ENCODE data around the gene SPATA46. TPM values are rescaled to one million over a fixed set of nuclear protein-coding genes. Genes with fewer than 3 reads are reported as not detected.

The SPATA46 gene
- total and polyA plus RNA-seq, 9 of the 15 experiments (the other 6 are each of a cell fraction or from before 2014, with no cell fraction given), result 0.04 to 0.11 TPM; not detected in 7

DNA sequence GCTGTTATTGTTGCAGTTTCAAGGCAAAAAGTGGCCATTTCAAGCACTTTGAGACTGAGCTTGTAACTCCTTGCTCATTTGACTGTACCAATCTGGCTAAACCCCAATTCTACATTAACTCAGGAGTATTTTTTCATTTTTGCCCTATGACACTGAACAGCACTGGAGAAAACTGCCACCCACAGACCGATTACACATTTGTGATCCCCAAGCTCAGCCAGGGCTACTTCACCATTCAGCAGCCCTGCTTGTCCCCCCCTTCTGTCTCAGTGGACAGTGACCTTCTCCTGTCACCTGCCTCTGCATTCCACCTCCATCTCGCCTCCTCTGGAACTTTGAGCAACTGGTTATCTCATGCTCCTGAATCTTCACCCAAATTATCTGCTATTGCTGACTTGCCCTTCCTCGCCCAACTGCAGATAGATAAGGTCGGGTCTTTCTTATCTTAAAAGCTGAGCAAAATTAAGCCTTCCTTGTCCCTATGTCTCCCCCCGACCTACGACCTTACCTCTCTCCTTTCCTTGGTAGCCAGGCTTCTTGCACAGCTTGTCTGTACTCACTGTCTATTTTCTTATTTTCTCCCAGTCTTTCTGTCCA lies 25.3 kb downstream of the SPATA46 start (continued):
- TF ChIP-seq, protein P1, sequence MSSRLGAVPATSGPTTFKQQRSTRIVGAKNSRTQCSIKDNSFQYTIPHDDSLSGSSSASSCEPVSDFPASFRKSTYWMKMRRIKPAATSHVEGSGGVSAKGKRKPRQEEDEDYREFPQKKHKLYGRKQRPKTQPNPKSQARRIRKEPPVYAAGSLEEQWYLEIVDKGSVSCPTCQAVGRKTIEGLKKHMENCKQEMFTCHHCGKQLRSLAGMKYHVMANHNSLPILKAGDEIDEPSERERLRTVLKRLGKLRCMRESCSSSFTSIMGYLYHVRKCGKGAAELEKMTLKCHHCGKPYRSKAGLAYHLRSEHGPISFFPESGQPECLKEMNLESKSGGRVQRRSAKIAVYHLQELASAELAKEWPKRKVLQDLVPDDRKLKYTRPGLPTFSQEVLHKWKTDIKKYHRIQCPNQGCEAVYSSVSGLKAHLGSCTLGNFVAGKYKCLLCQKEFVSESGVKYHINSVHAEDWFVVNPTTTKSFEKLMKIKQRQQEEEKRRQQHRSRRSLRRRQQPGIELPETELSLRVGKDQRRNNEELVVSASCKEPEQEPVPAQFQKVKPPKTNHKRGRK (tag; IDR thresholded peaks at IDR 0.05), result no peak
- TF ChIP-seq FOXA1 (IDR thresholded peaks at IDR 0.05; ENCODE audit: borderline replicate concordance) (no peak), KDM1A (IDR thresholded peaks at IDR 0.05) (peak; percentile 31 to 32; a peak in 2 of 4 replicates), ZEB2 (IDR thresholded peaks at IDR 0.05) (peak; percentile 39; the same call in 1 of the 2 replicates), DPF2 (IDR thresholded peaks at IDR 0.05) (peak; percentile 80; the same call in 1 of the 2 replicates), OTX1 (CRISPR knock-in tag; IDR thresholded peaks at IDR 0.05) (no peak), ZNF778 (CRISPR knock-in tag; IDR thresholded peaks at IDR 0.05) (no peak), NCOR1 (IDR thresholded peaks at IDR 0.05) (peak; percentile 72)

DNA sequence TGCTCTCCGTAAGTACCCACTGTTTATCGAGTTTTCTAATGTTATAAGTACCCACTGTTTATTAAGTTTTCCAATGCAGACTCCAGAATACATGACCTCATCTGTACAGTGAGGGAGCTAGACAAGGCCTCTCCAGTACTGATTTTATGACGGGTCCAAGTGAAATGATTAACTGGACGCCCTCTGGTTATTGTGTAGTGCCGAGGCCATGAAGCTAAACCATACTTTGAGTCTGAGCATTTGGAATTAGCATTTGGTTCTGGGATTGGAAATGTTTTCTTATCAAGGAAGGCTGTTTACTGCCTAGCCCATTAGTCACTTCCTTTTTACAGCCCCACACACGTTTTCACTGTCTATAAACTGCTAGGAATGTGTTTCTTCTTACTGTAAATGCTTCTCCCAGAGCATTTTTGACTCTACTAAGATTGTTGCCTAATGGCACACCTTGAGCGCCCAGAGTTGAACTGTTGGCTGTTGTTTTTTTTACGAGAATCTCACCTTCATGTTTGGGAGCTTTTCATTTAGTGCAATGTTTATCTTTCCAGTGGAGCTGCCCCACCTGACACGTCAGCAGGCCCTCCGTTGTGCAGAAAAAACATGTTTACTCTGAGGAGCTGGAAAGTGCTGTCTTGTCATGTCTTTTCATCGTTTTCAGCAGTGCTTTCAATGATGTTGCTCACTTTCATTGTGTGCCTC lies 26.9 kb downstream of the SPATA46 start:
- FAIRE-seq (peak; percentile 70), ATAC-seq (peak; percentile 39), DNase-seq (ENCODE audit: extremely low read depth in 1 of 4, low spot score in 3 of 4) (peak; percentile 39 to 55 (median 42))
- H3K9me1 ChIP-seq (ENCODE audit: control insufficient read depth, insufficient read depth, low read length), result no peaks in the 10 kb centered on the region
- H3K27me3 ChIP-seq (ENCODE audit: control insufficient read depth in 2 of 2, insufficient read depth in 2 of 2, low read length in 2 of 2), result no peaks in the 10 kb centered on the region
- CTCF ChIA-PET (ENCODE audit: low intra/inter-chr PET ratio), result interaction anchor here (0.6 kb wide), 1 partner anchor 295 kb away, joined by 4 read pairs; no protein-coding TSS in a partner anchor
- H3K36me3 ChIP-seq (ENCODE audit: control insufficient read depth, insufficient read depth, low read length), result no peaks in the 10 kb centered on the region
- BruUV-seq (replicated peaks), result no TSS peak
- H3K9me3 ChIP-seq (replicated peaks; ENCODE audit: control insufficient read depth, insufficient read depth, low read depth, low read length), result no peaks in the 10 kb centered on the region
- H3K9ac ChIP-seq (ENCODE audit: insufficient read depth in 1 of 2, low read depth in 2 of 2, low read length in 2 of 2), result peak overlapping the region in 1 of 2 experiments; percentile 52; a peak in 2 of 4 replicates
- intact Hi-C loops (cut with micrococcal nuclease), result loop anchor here (10.0 kb wide), 1 partner anchor 265 kb away; no protein-coding TSS in a partner anchor
- peak overlapping the region; percentile 73 for H3K27ac ChIP-seq (ENCODE audit: extremely low read depth, low read depth, low read length)
- in situ Hi-C loops (cut with MboI), result no loop called here
- peaks cover 13 to 47% of the 10 kb centered on the region in 2 experiments; a peak in 4 of 5 replicates for H3K4me1 ChIP-seq (replicated peaks in 1 of 2; ENCODE audit: control insufficient read depth in 2 of 2, insufficient read depth in 2 of 2, low read length in 2 of 2)
- H3K4me3 ChIP-seq, result no peak overlapping the region
- POLR2A ChIA-PET, result no interaction called here
- H2AFZ ChIP-seq (ENCODE audit: low read depth, low read length), result peak overlapping the region; percentile 90
- 20% methylated on average over 11 of the region's 11 CpGs for WGBS (ENCODE audit: insufficient coverage, low coverage, missing lambda C conversion rate)
- H4K20me1 ChIP-seq (replicated peaks; ENCODE audit: control insufficient read depth, insufficient read depth, low read length), result no peaks in the 10 kb centered on the region
- no peaks in the 10 kb centered on the region for H3K79me2 ChIP-seq (ENCODE audit: control insufficient read depth, insufficient read depth, low read length)
- H3K4me2 ChIP-seq (ENCODE audit: insufficient read depth, low read length), result peak overlapping the region; percentile 65
- no peak for TF ChIP-seq ZNF79 (CRISPR knock-in tag; IDR thresholded peaks at IDR 0.05; ENCODE audit: low read depth)
- TF ChIP-seq, protein P2, sequence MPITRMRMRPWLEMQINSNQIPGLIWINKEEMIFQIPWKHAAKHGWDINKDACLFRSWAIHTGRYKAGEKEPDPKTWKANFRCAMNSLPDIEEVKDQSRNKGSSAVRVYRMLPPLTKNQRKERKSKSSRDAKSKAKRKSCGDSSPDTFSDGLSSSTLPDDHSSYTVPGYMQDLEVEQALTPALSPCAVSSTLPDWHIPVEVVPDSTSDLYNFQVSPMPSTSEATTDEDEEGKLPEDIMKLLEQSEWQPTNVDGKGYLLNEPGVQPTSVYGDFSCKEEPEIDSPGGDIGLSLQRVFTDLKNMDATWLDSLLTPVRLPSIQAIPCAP (CRISPR knock-in tag; IDR thresholded peaks at IDR 0.05; ENCODE audit: borderline replicate concordance), result no peak
- TF ChIP-seq, protein P3, sequence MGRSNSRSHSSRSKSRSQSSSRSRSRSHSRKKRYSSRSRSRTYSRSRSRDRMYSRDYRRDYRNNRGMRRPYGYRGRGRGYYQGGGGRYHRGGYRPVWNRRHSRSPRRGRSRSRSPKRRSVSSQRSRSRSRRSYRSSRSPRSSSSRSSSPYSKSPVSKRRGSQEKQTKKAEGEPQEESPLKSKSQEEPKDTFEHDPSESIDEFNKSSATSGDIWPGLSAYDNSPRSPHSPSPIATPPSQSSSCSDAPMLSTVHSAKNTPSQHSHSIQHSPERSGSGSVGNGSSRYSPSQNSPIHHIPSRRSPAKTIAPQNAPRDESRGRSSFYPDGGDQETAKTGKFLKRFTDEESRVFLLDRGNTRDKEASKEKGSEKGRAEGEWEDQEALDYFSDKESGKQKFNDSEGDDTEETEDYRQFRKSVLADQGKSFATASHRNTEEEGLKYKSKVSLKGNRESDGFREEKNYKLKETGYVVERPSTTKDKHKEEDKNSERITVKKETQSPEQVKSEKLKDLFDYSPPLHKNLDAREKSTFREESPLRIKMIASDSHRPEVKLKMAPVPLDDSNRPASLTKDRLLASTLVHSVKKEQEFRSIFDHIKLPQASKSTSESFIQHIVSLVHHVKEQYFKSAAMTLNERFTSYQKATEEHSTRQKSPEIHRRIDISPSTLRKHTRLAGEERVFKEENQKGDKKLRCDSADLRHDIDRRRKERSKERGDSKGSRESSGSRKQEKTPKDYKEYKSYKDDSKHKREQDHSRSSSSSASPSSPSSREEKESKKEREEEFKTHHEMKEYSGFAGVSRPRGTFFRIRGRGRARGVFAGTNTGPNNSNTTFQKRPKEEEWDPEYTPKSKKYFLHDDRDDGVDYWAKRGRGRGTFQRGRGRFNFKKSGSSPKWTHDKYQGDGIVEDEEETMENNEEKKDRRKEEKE (IDR thresholded peaks at IDR 0.05; ENCODE audit: borderline replicate concordance in 1 of 2, control insufficient read depth in 1 of 2, low read depth in 2 of 2, low read length in 1 of 2), result no peak
- no peak for TF ChIP-seq PTTG1 (tag; IDR thresholded peaks at IDR 0.05; ENCODE audit: low read depth)
- no peak for TF ChIP-seq ZNF3 (CRISPR knock-in tag; IDR thresholded peaks at IDR 0.05)
- no peak for TF ChIP-seq ZNF75A (CRISPR knock-in tag; IDR thresholded peaks at IDR 0.05)
- no peak for TF ChIP-seq SP2 (IDR thresholded peaks at IDR 0.05; ENCODE audit: extremely low read depth, low read depth, low read length, poor library complexity, severe bottlenecking)
